Germinal center (tissue), 1 donor: ENCODE measurements around the gene CKS2.
"Not testable (repeated sequence)": the region's sequence is repeated elsewhere in the genome, so short reads cannot be mapped to it uniquely, and the experiment has no call there.

Experiments
- DNase-seq: peaks from one replicate; pipeline ENCODE4 v3.0.0; 2012; ENCODE audit warnings: mixed read lengths, low spot score

The CKS2 gene

DNA sequence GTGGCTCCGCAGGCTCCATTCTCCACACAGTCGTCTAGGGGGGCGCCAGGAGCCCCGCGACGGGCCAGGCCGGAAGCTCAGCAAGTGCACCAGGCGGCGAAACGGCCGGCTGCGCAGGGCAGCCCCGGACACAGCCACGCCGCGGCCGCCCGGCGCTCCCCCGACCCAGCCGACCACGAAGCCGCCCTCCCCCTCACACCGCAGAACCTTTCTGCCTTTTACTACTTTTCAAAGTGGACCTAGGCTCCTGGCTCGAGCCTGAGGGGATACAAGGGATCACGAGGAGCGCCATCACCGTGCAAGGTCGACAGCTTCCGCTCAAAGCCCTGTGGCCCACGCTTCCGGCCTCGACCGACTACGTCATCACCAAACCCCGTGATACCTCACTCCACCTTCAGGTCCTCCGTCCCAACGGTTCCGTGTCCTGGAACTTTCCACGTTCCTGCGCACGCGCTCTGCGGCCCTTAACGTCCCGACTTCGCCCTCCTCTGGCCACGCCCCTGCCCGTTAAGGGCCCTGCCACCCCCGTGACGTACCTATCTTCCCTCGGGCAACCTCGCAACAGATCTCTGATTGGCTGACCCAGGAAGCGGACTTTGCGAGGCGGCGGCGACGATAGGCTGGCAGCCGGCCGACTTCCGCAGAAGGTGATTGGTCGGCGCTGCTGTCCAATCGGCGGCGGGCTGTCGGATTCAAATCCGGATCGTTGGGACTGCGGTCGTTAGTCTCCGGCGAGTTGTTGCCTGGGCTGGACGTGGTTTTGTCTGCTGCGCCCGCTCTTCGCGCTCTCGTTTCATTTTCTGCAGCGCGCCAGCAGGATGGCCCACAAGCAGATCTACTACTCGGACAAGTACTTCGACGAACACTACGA is at the start of gene CKS2:
Gene CKS2, plus strand, starts transcription at position 721 of the 871 bp plus-strand sequence. Its CDS starts 98 bp downstream, at position 819.
- DNase-seq = peak; percentile 100

- DNase-seq = no peak
Observed at GRCh38 chr9:89273528-89274279, 37.3 kb upstream of the CKS2 start.

DNA sequence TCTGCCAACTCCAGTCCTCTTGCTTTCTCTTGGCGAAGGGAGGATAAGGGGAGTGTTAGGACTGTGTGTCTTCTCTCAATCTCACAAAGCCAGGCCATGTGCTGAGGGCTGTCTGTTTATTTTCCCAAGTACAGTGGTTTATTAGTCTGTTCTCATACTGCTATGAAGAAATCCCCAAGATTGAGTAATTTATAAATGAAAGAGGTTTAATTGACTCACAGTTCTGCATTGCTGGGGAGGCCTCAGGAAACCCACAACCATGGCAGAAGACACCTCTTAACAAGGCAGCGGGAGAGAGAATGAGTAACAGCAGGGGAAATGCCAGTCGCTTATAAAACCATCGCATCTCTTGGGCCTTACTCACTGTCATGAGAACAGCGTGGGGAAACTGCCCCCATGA is 36.2 kb upstream of the CKS2 start:
- no peak for DNase-seq

- DNase-seq = not testable (repeated sequence)
Observed at GRCh38 chr9:89276040-89276439, 35.0 kb upstream of the CKS2 start.

GRCh38 chr9:89277043-89277442 is 34.0 kb upstream of the CKS2 start:
- no peak for DNase-seq

DNA sequence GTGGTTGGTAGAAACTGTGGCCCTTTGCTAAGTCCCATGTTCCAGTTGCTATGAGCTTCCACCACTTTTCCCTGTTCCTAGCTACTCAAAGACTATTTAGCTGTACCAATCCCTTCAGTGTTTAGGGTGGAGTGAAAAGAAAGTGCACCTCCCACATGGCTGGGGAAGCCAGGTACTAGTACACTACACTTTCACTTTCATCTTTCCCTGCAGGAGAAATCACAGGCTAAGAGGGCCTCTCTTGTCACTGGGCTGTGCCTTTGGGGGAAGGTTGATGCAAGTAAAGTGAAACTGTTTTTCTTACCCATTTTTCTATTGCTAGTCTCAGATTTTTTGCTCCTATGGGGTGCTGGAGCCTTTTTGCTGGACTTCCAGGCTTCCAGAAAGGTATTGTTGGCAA is 33.5 kb upstream of the CKS2 start:
- no peak for DNase-seq

GRCh38 chr9:89278551-89278950 is 32.4 kb upstream of the CKS2 start:
- DNase-seq = no peak

DNA sequence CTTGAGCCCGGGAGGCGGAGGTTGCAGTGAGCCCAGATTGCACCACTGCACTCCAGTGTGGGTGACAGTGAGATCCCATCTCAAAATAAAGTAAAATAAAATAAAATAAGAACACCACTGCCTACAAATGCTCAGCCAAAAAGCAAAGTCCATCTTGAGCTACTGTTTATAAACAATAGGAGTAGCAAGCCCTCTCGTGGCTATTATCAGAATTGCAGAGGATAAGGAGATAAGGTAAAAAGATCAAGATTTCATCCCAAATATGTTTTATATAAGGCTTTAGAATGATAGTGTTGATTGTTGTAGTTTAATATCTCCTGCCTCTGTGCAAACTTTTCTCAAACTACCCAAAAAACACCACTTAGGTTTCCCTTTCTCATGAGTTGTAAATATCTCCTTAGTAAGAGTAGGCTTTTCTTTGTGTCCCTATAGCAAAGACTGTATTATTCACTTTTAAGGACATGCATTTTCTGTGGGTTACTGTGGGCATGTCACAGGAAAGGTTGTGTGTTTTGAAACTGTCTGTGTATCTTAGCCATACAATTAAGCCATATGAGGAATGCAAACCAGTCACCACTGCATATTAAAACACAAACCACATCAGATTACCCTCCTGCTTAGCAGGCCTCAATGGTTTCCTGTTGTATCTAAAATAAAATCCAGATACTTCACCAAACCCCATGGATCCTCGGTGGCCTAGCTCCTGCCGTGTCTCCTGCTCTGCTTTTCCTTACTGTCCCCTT is 31.8 kb upstream of the CKS2 start:
- peak; percentile 40 for DNase-seq

DNA sequence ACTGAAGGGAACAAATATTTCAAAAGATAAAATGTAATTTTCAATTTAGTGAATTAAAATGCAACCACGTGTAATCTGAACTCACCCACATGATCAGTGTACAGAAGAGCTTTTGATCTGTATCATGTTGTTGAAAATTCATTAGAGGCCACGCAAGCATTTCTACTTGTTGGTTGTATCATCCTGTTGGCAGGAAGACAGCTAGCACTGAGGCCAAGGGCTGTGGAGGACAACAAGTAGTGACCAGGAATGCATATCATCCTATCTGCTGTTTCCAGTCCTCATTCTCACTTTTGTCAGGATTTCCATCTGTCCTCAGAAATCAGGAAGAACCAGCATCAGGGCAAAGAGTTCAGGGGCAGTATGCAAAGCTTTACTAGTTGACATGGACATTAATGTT is 29.9 kb upstream of the CKS2 start:
- no peak for DNase-seq

GRCh38 chr9:89282248-89282968 is 28.6 kb upstream of the CKS2 start:
- not testable (repeated sequence) for DNase-seq

GRCh38 chr9:89284076-89284475 is 26.9 kb upstream of the CKS2 start:
- no peak for DNase-seq

DNA sequence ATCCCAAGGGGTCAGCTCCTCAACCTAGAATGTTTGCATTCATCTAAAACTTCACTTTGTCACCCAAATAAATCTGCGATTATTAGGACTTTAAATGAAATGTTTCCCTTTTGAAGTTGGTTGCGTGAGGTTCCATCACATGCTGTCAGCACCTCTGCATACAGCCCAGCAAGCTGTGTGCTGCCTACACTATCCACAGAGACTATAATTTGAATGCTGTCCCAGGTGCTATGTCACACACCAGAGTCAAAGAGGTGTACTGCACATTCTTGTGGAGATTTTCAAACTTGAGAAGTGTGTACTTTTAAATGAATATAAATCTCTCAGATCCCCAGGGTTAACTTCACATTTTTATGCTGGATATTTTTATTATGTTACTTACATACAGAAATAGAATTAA is 19.3 kb upstream of the CKS2 start:
- no peak for DNase-seq

GRCh38 chr9:89293014-89293413 is 18.0 kb upstream of the CKS2 start:
- no peak for DNase-seq

- DNase-seq = no peak
Observed at GRCh38 chr9:89295400-89295799, 15.6 kb upstream of the CKS2 start.

- not testable (repeated sequence) for DNase-seq
Observed at GRCh38 chr9:89301996-89302395, 9.0 kb upstream of the CKS2 start.

DNA sequence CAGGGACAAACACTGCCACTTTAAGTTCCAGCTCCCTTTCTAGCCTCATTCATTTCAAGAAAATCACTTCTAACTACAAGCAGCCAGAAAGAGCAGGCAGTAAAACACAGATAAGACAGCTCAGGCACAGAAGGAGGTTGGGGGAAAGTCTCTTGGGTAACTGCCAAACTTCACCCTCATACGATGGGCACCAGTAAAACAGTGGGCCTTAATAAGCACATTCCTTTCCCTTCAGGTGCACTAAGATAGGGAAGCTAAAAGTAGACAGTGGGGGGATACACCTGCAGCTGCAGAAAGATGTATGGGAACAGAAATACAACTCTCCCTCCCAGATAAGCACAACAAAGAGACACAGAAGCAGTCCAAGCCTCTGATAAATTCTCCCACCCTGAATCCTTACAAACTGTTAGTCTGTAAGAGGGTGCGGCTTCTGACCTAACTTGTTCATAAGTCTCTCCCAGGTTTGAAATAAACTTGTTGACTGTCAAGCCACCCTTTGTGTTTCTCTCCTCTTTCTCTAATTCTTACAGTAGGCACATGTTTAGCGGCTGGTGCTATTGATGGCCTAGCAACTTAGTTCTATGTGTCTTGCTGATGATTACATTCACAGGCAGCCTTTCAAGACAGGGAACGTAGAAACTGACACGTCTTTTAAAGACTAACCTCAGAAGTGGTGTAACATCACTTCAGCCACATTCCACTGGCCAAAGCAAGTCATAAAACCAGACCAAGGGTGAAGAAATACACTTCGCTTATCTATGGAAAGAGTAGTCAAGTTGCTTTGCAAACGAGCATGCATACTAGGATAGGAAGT is 6.8 kb upstream of the CKS2 start:
- DNase-seq = no peak

- peak; percentile 46 for DNase-seq
Observed at GRCh38 chr9:89304834-89305188, 6.2 kb upstream of the CKS2 start.

- no peak for DNase-seq
Observed at GRCh38 chr9:89305868-89306267, 5.1 kb upstream of the CKS2 start.

- DNase-seq = no peak
Observed at GRCh38 chr9:89309166-89309565, 1.8 kb upstream of the CKS2 start.

- no peak for DNase-seq
Observed at GRCh38 chr9:89309608-89310474, 1.2 kb upstream of the CKS2 start.
